Measurements from ENCODE around the gene SOCS3.

DNA sequence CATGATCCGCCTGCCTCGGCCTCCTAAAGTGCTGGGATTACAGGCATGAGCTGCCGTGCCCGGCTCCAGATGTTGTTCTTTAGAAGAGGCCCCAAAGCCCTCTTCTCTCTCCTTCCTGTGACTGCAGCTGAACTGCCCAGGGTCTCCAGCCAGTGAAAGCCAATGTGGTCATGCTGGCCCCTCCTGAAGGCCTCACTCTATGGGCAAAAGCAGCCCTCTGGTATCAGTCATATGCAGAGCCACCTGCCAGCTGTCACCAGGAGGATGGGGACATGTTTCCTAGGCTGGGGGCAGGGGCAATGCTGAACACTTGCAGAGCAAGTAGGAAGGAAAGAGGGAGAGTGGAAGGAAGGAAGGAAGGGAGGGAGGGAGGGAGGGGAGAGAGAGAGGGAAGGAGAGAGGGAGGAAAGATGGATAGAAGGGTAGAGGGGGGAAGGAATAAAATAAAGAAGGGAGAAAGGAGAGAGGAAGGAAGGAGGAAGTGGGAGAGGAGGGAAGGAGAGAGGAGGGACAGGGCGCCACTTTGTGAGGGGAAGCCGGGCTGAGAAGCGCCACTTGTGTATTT, 36.0 kb downstream of the SOCS3 start:
- TF ChIP-seq, protein P1, sequence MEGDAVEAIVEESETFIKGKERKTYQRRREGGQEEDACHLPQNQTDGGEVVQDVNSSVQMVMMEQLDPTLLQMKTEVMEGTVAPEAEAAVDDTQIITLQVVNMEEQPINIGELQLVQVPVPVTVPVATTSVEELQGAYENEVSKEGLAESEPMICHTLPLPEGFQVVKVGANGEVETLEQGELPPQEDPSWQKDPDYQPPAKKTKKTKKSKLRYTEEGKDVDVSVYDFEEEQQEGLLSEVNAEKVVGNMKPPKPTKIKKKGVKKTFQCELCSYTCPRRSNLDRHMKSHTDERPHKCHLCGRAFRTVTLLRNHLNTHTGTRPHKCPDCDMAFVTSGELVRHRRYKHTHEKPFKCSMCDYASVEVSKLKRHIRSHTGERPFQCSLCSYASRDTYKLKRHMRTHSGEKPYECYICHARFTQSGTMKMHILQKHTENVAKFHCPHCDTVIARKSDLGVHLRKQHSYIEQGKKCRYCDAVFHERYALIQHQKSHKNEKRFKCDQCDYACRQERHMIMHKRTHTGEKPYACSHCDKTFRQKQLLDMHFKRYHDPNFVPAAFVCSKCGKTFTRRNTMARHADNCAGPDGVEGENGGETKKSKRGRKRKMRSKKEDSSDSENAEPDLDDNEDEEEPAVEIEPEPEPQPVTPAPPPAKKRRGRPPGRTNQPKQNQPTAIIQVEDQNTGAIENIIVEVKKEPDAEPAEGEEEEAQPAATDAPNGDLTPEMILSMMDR (IDR thresholded peaks at IDR 0.05; ENCODE audit: low read depth, low read length, poor library complexity, severe bottlenecking): no peak
- TF ChIP-seq EZH2phosphoT487 (IDR thresholded peaks at IDR 0.05; ENCODE audit: borderline replicate concordance, low read length): no peak

All from DOHH2 (cell line).